GM12891 (cell line): ENCODE results near the gene PTGIS.

Source experiments
- POLR2A ChIP-seq: IDR thresholded peaks from 2 replicates; pipeline ENCODE4 v1.6.1; 2011; ENCODE audit warnings: low read depth, low read length, control low read depth
- POLR2AphosphoS5 ChIP-seq: IDR thresholded peaks from 2 replicates; pipeline ENCODE4 v1.6.1; 2011; ENCODE audit warnings: low read depth, low read length, control low read depth
- TAF1 ChIP-seq: IDR thresholded peaks from 2 replicates; pipeline ENCODE4 v1.6.1; 2011; ENCODE audit warnings: low read depth, low read length, control low read depth

DNA sequence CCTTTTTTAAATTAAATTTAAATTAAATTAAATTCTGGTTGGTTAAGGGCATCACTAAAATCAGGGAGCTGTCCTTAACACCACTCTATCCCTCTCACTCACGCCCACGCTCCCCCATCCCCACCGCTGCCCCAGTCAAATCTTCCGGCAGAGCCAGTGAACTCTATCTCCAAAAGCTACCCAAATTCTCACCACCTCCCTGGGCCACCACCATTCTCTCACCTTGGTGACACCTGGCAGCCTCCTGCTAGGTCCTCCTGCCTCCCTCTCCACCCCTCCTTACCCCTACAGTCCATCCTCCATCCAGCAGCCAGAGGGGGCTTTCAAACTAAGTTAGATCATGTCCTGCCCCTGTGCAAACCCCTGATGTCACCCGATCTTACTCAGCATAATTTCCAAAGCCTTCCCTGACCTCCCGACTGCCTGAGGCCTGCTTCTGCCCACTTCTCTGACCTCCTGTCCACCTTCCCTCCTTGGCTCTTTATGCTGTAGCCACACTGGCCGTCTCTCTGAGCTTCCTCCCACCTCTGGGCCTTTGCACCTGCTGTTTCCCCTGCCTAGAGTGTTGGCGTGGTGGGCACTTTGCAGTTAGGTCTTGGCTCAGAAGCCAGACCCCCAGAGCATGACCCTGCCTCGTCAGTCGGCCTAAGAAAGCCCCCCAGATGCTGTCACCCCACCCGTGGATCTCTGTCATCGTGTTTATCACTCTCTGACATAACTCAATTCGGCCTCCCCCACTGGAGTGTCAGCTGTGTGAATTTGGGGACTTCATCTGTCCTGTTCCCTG lies 24.7 kb downstream of the PTGIS start:
- no peak for TF ChIP-seq POLR2A
- TF ChIP-seq TAF1 = no peak
- TF ChIP-seq POLR2AphosphoS5 = no peak
